Left kidney (tissue), 2 donors: ENCODE measurements around the gene STPG2. TPM values are rescaled to one million over a fixed set of nuclear protein-coding genes. Genes with fewer than 3 reads are reported as not detected.
A peak's percentile ranks its signal among the peaks of the same experiment; 100 is the strongest.
"Not testable (repeated sequence)": the region's sequence is repeated elsewhere in the genome, so short reads cannot be mapped to it uniquely, and the experiment has no call there.

Experiments used
- DNase-seq: peaks from one replicate; pipeline ENCODE4 v3.0.0-alpha.2; 2013
- polyA plus RNA-seq: library from polyadenylated mRNA; unstranded; fragments of 120-200 nt; gene quantifications from one replicate; pipeline ENCODE4 v1.2.1, GENCODE V29; 2013; ENCODE audit not compliant: insufficient read length

Gene STPG2
- polyA plus RNA-seq, 1 donor, result 0.58 TPM

DNA sequence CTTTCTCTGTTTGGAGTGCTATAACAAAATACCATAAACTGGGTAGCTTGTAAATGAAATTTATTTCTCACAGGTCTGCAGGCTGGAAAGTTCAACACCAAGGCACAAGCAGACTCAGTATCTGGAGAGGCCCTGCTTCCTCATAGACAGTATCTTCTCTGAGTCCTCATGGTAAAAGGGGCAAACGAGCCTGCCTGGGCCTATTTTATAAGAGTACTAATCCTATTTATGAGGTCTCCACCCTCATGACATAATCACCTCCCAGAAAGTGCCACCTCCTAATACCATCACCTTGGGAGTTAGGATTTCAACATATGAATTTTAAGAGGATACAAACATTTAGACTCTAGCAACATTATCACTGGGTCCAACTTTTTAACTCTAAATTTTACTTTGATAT is 200.3 kb downstream of the STPG2 start:
- DNase-seq, result no peak

GRCh38 chr4:97942137-97942536 is 201.1 kb downstream of the STPG2 start:
- no peak for DNase-seq

- no peak for DNase-seq
Measured at GRCh38 chr4:97938141-97938540, 205.1 kb downstream of the STPG2 start.

GRCh38 chr4:97924341-97924958 is 218.8 kb downstream of the STPG2 start:
- no peak for DNase-seq

DNA sequence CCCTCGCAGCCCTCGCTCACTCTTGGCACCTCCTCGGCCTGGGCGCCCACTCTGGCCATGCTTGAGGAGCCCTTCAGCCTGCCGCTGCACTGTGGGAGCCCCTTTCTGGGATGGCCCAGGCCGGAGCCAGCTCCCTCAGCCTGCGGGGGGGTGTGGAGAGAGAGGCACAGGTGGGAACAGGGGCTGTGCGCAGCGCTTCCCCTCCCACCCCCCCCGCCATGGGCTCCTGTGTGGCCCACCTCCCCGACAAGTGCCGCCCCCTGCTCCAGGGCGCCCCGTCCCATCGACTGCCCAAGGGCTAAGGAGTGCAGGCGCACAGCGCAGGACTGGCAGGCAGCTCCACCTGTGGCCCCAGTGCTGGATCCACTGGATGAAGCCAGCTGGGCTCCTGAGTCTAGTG is 220.2 kb downstream of the STPG2 start:
- DNase-seq, result no peak

GRCh38 chr4:97917115-97917514 is 226.2 kb downstream of the STPG2 start:
- no peak for DNase-seq

DNA sequence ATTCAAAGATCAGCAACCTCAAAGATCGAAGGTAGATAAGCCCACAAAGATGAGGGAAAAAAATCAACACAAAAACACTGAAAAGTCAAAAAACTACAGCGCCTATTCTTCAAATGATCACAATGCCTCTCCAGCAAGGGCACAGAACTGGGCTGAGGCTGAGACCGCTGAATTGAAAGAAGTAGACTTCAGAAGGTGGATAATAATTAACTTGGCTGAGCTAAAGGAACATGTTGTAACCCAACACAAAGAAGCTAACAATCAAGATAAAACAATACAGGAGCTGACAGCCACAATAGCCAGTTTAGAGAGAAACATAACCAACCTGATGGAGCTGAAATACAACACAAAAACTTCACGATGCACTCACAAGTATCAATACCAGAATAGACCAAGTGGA is 231.1 kb downstream of the STPG2 start:
- no peak for DNase-seq

DNA sequence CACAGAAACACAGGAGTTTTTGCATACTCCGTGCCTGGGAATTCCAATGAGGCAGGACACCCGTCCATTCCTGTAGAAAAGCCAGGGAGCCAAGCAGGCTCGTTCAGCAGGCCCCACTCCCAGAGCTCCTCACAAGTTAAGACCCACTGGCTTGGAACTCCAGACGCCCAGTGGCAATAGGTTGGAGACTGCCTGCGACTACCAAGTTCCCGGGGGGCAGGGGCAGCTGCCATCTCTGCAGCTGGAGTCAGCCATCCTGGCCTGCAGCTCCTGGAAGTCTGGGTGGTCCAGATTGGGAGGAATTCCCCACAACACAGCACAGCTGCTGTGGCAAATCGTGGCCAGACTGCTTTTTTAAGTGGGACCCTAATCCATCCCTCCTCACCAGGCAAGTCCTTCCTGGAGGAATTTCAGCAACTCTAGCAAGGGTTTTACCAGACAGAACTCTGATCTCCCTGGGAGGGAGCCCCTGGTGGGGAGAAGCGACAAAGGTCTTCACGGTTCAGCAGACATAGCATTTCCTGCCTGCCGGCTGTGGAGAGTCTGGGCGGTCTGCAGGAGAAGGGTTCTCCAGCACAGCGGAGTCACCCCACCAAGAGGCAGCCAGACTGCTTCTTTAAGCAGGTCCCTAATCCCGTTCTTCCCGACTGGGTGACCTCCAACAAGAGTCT is 231.9 kb downstream of the STPG2 start:
- DNase-seq, result no peak

DNA sequence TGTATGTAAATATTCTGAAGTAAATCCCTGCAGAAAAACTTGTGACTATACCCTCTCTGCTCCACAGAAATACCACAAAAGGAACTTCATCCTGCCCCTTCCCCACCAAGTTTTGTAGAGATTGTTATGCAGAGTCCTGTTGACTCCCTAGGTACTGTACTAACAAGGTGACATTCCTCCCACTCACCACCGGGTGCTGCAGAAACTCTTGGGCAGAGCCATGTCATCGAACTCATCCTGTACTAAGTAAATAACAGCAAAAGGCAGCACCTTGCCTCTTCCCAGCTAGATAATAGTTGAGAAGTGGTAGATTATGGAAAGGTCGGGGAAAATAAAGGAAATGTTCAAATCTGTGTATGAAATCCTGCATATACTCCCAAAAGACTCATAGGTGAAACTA is 233.3 kb downstream of the STPG2 start:
- no peak for DNase-seq

DNA sequence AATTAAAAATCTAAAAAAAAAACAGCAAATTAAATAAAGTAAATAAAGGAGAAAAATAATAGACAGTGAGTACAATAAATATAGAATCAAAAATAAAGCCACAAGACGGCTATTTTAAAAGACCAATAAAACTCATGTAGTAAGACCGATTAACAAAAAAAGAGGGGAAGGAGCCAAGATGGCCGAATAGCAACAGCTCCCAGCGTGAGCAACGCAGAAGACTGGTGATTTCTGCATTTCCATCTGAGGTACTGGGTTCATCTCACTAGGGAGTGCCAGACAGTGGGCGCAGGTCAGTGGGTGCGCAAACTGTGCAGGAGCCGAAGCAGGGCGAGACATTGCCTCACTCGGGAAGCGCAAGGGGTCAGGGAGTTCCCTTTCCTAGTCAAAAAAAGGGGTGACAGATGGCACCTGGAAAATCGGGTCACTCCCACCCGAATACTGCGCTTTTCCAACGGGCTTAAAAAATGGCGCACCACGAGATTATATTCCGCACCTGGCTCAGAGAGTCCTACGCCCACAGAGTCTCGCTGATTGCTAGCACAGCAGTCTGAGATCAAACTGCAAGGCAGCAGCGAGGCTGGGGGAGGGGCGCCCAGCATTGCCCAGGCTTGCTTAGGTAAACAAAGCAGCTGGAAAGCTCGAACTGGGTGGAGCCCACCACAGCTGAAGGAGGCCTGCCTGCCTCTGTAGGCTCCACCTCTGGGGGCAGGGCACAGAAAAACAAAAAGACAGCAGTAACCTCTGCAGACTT is 239.7 kb downstream of the STPG2 start:
- not testable (repeated sequence) for DNase-seq

DNA sequence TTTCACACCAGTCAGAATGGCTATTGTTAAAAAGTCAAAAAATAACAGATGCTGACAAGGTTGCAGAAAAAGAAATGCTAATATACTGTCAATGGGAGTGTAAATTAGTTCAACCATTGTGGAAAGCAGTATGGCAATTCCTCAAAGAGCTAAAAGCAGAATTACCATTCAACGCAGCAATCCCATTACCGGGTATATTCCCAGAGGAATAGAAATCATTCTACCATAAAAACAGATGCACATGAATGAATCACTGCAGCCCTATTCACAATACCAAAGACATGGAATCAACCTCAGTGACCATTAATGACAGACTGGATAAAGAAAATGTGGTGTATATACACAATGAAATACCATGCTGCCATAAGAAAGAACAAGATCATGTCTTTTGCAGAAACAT is 243.0 kb downstream of the STPG2 start:
- DNase-seq, result no peak

GRCh38 chr4:97892592-97893266 is 250.5 kb downstream of the STPG2 start:
- no peak for DNase-seq

GRCh38 chr4:97879942-97880341 is 263.3 kb downstream of the STPG2 start:
- DNase-seq, result no peak

- DNase-seq, result no peak
Measured at GRCh38 chr4:97868097-97868496, 275.2 kb downstream of the STPG2 start.

GRCh38 chr4:97867557-97868091 is 275.7 kb downstream of the STPG2 start:
- DNase-seq, result no peak

- DNase-seq, result peak; percentile 19
Measured at GRCh38 chr4:97866821-97867556, 276.3 kb downstream of the STPG2 start.

GRCh38 chr4:97851115-97851514 is 292.2 kb downstream of the STPG2 start:
- no peak for DNase-seq

DNA sequence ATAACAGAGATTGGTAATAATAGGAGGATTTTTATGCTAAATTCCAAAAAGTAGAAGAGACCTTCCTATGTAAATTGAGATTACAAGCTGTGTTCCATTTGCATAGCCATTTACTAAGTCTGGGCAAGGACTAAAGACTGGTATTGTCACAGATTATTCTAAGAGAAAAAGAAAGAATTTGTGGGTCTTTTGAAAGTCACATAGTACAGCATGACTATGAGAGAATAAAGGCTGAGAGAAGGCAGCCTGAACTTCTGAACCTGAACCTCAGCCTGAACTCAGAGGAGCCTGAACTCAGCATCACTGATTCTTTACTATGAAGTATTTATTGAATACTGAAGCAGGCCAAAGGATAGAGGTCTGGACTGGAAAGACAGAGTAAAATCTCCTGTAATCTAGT is 297.5 kb downstream of the STPG2 start:
- no peak for DNase-seq

- no peak for DNase-seq
Measured at GRCh38 chr4:97841512-97841911, 301.8 kb downstream of the STPG2 start.

DNA sequence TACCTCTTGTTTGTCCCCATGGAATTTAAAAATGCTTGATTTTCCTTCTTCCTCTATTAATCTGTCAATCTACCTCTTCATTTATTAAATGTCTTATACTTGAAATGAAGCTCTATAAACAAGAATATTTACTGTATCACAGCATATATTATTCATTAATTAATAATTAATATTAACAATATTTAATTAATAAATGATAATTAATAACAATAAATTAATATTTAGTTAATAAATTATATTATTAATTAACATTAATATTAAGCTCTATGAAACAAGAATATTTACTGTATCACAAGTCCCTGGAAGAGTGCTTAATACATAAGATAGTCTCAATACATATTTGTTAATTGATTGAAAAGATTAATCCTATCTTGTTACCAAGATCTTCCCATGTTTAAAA is 306.6 kb downstream of the STPG2 start:
- DNase-seq, result no peak

DNA sequence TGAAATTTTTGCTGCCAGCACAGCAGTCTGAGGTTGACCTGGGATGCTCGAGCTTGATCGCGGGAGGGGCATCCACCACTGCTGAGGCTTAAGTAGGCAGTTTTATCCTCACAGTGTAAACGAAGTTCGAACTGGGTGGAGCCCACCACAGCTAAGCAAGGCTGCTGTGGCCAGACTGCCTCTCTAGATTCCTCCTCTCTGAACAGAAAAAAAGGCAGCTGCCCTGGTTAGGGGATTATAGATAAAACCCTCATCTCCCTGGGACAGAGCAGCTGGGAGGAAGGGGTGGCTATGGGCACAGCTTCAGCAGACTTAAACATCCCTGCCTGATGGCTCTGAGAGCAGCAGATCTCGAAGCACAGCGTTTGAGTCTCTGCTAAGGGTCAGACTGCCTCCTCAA is 314.6 kb downstream of the STPG2 start:
- DNase-seq, result no peak

GRCh38 chr4:97819294-97819693 is 324.0 kb downstream of the STPG2 start:
- DNase-seq, result no peak
